Measurements from ENCODE around the gene ROR1.
A peak's percentile ranks its signal among the peaks of the same experiment; 100 is the strongest.

Gene ROR1

DNA sequence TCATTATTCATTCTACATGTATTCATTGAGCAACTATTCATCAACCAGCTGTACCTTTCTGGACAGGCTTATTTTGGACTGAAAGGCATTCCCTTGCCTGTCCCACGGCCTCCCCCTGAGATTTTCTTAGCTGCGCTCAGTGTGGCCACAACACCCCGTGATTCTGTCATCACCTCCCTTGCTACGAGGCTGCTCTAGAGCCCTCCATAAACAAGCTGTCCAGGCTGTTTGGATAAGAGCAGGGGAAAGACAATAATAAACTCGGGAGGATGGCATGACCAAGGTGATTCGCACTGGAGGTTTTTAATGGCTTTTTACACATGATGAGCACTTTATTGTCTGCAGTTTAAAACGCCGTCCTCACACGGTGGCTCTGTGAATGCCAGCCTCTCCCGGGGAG, 139.7 kb downstream of the ROR1 start:
- DNase-seq (ENCODE audit: low spot score): no peak

DNA sequence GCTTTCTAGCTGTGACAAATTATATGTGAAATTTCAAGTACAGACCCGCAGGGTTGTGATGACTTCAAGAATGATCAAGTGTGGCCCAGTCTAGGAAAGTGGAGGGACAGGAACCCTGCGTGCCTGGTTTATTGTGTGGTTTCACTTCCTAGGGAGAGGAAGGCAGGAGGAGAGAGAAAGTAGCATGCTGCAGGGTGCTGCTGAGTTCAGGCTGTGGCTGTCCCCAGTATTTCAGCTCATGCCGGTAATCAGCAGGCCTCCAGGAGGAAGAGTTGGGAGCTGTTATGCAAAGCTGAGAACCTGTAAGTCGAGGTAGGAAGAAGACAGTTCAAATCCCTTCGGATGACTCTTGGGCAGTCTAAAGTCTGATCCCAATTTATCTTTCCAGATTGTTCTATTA, 140.4 kb downstream of the ROR1 start:
- DNase-seq (ENCODE audit: low spot score): no peak

DNA sequence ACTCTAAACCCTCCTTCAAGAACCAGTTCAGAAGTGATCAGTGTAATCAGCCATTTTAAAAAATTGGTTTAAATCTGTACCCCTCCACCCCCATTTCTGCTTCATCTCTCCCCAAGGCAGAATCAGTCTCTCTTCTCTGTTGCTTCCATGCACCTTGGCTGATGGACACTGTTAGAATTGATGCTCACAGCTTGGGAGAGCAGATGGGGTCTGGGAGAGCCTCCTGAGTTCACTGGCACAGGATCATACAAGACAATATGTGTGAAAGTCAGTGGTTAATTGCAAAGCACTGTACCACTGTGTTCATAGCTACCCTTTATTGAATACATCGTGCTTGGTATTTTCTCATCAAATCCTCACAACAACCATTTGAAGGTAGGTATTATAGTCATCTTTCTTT, 140.9 kb downstream of the ROR1 start:
- no peak for DNase-seq (ENCODE audit: low spot score)

DNA sequence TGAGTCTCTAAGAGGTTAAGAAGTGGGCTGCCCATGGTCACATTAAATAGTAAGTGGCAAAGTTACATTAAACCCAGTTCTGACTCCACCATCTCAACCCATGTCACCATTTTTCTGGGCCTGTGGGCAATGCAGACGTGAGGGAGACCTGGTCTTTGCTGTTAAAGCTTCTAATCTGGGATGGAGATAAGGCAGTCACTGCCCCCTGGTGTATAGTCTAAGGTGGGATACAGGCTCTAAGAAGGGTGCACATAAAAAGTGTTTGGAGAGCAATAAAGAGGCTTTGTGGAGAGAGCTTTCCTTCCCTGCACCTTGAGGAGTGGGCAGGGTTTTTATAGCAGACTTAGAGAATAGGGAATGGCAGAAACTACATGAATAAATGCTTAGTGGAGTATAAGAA, 141.3 kb downstream of the ROR1 start:
- no peak for DNase-seq (ENCODE audit: low spot score)

DNA sequence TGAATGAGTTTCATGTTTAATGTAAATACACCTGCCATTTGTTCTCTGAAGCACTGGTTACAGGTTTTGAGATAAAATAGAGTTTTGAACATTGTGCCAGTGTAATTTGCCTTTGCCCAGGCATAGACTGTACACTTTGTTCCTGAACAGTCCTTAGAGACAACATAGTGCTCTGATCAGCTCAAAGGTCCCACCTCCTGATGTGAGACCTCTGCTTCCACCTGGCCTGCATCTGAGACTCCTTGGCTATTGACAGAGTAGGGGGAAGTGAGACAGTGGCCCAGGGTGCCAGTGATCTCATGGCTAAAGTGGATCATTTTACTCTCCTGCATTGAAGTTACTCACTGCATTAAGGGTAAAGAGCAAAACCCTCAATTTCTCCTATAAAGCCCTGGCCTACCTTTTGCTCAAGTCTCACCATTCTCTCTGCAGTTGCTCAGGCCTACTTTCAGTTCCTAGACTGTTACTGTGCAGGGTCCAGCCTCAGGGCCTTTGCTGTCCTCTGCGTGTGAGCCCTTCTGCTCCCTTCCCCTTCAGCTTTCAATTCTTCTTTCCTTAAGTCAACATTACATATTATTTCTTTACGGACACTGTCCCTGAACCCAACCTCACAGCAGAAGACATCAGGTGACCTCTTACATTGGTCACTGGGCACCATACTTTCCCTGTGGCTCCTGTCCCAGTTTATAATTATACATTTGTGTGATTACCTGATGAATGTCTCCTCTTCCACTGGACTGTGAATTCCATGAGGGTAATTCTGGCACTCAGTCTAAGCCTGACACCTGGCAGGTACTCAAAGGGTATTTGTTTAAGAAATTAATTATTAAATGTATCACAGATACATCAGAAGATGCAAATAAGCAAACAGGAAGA, 142.9 kb downstream of the ROR1 start:
- no peak for DNase-seq (ENCODE audit: low spot score)

DNA sequence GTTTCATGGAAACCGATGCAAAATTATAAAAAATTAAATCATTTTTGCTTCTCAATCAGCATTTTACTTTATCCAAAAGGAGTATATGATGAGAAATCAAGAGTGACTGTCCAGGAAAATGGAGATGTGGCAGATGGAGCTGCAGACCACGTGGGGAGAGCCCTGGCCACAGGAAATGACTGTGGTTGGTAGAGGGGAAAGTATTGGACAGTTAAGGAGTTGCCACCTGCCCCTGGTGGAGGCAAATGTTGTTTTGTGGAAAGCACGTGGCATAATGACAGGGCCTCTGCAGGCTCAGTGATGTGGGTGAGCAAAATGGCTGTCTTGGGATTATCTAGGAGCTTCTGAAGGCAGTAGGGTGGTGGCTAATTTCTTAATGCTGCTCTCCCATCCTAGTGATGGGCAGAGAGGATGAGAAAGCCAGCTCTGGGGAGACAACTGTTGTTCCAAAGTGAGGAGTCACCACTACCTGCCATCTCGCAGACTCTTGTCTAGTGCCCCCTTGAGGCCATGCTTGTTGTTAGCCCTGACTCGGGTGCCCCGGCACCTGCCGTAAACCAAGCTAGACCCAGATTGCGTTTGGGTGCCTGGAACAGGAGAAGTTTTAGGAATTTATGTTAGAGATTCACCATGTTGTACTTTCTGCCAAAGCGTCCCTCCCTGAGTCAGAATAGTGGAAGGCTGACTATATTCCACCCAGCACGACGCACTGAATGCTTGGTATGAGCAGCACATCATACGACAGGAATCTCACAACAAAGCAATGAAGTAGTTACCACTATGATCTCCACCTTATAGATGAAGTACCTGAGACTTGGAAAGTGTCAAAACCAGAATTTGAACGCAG, 144.0 kb downstream of the ROR1 start:
- no peak for DNase-seq (ENCODE audit: low spot score)

DNA sequence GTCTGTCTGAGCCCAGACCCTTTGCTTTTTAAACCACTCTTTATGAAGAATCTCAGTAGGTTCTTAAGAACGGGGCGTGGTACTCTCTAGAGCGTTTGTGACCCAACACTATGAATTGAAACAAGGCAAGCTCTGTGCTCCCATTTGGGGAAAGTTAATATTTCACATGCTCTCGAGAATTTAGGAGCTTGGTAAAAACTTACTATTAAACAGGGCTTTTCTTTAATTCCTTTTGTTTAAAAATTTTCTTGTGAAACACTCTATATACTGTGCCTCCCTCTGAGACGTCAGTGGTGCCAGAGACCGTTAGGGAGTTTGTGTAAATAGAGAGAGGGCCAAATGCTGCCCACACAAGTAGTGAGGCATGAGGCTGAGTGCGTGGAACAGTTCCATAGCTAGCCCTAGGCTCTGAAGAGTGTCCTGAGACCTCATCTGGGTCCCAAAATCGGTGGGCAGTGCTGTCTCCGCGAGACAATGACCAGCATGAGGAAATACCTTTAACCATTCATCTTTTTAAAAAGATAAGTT, 144.7 kb downstream of the ROR1 start:
- no peak for DNase-seq (ENCODE audit: low spot score)

DNA sequence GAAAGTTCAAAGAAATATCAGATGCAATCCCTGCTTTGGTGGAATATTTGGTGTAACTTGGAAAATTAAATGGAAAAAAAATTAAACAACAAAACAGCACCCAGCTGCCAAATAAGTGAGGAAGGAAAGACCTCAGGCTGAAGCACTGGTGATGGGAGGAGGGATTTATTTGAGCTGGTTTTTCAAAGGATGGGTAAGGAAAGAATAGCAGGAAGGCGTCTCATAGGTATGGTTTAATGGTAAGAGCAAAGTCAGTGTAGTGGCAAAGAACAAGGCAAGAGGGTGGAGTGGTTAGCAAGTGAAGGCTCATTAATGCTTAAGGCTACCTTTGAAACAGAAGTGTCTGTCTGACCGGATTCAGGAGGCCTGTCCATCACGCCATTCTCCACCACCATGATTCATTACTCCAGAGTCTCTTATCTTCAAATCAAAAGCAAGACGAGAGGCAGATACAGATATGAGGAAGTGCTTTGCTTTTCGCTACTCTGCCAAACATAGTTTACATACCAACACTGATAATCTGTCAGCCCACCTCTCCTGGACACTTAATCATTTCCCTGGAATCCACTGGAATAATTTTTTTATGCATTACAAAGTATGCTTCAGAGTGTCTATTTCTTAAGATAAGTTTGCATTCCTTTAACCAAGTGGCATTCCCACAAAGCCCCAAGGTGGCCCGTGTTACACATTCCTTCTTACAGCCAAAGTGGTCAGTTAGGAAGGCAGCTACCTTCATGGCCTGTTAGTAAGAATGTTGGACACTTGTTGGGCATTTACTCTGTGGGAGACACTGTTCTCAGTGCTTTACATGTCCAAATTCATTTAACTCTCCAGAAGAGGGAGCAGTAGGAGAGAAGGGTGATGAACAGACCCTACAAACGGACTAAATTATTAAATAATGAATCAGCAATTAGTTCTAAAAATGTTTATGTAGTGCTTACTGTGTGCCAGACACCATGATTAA, 146.6 kb downstream of the ROR1 start:
- DNase-seq (ENCODE audit: low spot score): peak; percentile 20

DNA sequence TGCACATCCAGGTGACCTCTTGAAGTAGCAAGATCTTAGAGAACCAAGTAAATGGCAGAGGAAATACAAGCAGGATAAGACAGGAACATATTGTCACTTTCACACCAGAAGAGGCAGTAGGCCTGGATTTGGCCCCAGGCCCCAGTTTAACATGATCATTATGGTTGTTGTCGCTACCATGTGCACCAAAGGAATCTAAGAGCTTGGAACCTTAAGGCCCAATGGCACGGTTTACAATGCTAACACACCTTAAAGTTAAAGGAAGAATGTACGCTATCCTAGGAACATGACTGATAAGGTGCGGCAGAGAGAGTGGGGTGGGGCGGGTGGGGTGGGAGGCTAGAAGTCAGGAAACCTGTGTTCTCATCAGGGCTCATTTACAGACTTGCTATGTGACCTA, 147.5 kb downstream of the ROR1 start:
- DNase-seq (ENCODE audit: low spot score): no peak

DNA sequence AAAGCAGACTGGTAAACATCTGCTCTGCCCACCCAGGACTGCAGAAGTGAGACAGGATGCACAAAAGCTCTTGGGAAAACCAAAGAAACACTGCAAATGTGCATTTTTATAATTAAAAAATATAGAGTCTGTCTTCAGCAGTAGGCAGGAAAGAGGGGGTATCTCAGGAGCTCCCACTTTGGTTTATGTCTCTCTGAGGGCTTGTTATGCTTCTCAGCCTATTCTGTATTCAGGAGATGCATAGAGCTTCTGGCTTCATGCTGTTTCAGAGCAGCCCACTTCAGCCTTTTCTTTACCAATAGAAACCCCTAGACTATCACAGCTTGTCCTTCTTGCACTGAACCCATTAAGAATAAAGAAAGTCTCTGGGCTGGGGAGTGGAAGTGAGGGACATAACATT, 148.0 kb downstream of the ROR1 start:
- no peak for DNase-seq (ENCODE audit: low spot score)

DNA sequence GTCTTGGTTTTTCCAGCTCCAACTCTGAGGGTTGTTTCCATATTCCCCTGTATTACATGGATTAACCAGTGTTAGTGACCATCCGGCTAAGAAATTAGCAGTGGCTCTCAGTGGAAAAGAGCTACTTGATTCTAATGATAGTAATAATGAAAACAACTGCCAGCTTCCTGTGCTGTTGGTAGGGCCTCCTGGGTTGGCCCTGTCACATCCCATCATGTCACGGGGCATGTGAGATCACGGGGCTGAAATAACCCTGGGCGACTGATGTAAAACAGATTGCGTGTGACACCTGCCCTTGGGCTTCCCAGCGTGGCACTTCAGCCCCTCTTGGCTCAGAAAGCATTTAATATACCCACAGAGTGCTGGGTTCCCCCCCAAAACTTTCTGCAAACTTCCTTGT, 149.0 kb downstream of the ROR1 start:
- DNase-seq (ENCODE audit: low spot score): no peak

DNA sequence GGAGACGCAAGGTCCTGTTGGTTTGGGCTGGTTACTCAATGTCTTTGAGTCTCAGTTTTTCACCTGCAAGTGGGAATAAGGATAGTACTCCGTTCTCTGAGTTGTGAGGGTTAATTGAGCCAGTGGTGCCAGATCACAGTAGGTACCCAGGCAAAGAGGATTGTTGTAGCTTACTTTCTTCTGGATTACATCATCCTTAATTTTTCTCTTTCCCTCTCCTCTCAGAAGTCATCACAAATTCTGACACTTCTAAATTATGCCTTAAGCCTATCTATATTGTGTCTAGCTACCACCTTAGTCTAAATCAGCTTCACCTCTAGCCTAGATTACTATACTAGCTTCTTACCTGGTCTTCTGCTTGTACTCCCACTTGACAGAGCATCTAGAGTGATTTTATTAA, 149.5 kb downstream of the ROR1 start:
- DNase-seq (ENCODE audit: low spot score): no peak

DNA sequence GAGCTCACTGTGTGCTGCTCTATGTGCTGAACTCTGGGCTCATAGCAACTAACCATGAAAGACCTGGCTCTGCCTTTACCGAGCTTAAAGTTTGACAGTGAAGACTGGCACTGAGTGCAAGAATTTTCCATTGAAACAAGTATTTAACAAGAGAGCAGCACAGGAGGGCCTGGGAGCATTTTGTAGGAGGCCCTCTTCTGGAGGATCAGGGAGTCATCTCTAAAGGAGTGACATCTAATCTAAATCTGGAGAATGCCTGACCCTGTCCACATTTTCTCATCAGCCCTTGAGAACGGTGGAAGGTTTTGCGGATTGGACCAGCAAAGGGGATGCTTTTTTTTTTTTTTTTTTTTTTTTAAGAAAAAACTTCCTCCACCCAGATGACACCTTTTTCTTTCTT, 150.8 kb downstream of the ROR1 start:
- no peak for DNase-seq (ENCODE audit: low spot score)

DNA sequence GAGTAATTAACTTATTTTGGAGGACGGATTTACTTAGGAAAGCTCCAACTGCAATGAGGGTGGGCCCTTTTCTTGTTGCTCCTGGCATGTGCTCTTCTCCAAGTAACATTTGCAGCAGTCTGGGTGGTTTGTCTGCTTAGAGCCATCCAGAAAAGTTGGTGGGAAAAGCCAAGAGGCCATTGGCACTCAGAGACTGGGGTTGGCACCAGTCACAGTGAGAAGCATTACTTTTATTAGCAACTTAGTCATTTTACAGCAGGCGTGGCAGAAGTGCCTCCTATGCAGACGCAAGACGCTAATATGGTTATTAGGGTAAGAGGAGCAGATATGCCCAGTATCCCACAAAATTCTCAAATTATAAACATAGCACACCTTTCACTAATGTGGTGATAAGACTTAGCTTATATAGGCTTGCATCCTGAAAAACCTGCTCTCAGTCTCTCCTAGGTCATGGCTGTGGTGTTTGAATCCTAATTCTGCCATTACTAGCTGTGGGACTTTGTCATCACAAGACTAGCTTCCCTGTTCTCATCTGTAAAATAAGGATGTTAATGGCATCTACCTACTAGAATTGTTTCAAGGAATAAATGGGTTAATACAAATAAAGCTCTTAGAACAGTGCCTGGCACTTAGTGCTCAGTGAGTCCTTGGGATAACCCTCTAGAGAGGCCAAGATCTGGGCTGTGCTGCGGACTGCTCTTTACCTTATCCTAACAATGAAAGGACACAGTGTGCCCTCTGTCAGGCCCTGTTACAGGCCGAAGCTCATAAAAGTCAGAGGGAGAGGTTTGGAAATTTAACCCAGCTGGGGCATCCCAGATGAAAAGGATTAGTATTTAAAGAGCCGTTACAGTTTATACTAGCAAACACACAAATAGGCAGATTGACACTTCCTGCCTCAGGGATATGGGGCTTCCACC, 154.6 kb downstream of the ROR1 start:
- peak; percentile 26 for DNase-seq (ENCODE audit: low spot score)

DNA sequence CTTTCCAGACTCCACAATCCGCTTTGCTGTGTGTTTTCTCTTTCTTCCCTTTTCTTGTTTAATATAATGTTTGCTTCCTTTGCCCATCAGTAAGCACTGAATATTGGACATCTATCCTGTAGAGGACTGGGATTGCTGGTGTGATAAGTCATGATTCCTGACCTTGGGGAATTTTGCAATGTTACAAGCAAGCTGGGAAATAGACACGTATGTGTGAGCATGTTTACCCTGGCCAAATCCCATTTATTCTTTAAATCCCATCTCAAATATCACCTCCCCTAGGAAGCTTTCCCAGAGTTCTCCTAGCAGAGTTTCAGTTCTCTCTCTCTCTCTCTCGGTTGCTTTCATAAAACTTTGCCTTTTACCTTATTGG, 155.3 kb downstream of the ROR1 start:
- DNase-seq (ENCODE audit: low spot score): no peak

DNA sequence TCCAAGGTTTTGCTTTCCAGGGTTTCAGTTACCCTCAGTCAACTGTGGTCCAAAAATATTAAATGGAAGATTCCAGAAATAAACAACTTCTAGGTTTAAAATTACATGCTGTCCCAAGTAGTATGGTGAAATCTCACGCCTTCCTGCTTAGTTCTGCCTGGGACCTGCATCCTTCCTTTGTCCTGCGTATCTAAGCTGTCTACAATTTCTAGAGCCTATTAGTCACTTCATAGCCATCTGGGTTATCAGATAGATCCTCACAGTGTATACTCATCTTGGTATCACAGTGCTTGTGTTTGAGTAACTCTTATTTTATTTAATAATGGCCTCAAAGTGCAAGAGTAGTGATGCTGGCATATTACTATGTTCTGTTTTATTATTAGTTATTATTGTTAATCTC, 157.7 kb downstream of the ROR1 start:
- DNase-seq (ENCODE audit: low spot score): no peak

DNA sequence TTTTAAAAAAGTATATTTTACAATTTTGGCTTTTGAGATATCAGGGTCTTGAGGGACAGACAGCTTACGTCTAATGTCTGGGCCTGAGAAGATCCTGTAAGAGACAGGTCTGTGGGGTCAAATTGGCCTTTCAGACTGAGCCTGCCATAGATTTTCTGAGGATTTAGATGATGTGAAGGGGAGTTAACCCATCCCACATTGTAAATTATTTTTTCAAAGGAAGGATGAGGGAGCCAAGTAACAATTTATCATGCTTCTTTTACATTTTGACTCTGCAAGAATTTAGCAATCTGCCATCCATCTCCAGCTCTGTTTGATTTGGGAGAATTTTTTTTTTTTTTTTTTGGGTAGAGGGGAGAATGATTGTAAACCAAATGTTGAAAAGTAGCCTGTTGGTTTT, 160.9 kb downstream of the ROR1 start:
- DNase-seq (ENCODE audit: low spot score): no peak

DNA sequence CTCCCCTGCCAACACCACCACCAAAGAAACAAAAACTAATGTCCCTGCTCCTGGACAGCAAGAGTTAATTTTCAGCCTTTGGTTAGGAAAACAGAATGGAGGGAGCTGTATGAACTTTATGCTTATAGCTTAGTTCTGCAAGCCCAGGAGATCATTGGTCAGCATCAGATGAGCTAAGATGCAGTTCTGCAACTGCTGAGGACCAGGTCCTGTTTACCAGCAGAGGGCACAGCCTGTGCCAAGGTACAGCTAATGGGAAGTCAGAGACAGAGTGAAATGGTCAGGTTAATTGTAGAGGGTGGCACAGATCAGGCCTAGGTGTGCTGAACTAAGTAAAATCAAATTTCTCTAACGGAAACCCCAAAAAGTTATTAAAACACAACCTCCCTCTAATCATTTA, 161.3 kb downstream of the ROR1 start:
- no peak for DNase-seq (ENCODE audit: low spot score)

DNA sequence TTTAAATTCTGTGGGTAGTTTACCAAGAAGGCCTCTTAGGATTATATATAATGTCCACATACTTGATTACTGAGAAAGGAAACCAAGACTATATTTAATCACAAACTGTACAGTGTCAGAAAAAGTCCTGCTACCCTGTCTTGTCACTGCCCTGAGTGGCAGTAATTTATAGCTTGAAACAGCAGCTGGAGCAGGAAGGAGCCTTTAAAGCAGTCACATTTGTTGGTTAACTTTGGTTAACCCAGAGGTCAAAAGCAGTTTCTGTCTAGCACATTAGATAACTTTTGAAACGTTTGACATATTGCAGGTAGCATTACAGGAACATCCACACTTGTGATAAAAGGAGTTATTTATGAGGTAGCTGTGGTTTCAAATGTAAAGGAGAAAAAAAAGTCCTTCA, 161.7 kb downstream of the ROR1 start:
- DNase-seq (ENCODE audit: low spot score): no peak

DNA sequence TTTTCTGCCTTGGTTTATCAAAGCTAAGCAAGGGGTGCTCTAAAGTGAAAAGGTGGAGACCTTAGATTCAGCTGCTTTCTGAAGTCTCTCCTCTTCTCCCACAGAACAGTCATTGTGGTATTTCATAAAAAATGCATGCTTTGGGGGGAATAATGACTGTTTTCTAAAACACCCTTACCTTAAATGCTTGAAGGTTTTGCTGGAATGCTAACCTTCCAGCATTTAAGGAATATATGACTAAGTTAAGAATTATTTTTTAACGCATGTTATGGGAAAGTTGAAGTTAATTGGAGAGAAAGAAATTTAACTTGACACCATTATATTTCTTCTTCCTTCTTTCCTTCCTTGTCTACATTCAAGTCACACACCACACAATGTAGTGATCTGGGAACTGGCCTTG, 162.5 kb downstream of the ROR1 start:
- DNase-seq (ENCODE audit: low spot score): no peak

DNA sequence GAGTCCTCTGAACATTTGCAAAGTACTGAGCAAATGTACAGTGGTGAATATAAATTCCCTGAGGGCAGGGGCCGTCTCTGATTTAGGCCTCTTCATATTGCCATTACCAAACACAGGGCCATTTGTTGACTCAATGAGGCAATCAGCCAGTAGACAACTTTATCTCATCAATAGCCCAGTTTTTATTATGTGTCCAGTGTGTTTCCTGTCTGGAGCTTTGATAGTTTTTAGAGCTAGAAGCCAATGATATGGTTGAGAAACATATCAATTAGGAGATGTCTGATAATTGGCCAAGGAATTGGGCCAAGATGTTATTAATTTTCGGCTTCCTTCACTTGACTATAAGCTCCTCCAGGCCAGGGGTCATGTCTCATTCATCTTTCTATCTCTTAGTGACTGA, 163.0 kb downstream of the ROR1 start:
- no peak for DNase-seq (ENCODE audit: low spot score)
